CD4-positive, alpha-beta T cell (primary cell): ENCODE results near the gene IGF1R. TPM values are rescaled to one million over a fixed set of nuclear protein-coding genes. Genes with fewer than 3 reads are reported as not detected.

Source experiments
- ATAC-seq: fragments of 200-7000 bp; cut with Tn5 transposase; one replicate; pipeline ENCODE4 v1.10.0; 2022; ENCODE audit warnings: mild to moderate bottlenecking; ENCODE audit not compliant: poor library complexity
- CTCF ChIA-PET: fragments of 350-600 bp; sonication (Branson Sonifier 250); formaldehyde crosslinking; loops from one replicate; lab custom pipeline; 2021; ENCODE audit warnings: antibody characterized with exemption, inconsistent platforms; lab: Charles Lee
- POLR2A ChIA-PET: fragments of 350-600 bp; sonication (Branson Sonifier 250); formaldehyde crosslinking; loops from one replicate; lab custom pipeline; 2021; ENCODE audit warnings: antibody characterized with exemption, inconsistent platforms; lab: Charles Lee
- DNase-seq, 14 experiments: peaks; one replicate each; pipeline ENCODE4 v3.0.0-alpha.2; 2013 to 2020; ENCODE audit warnings: mixed read lengths in 2 of 14
- H3K27ac ChIP-seq, 2 donors: one replicate each; pipeline versions ENCODE4 v1.5.1 to v1.7.0; 2013; ENCODE audit warnings: low read length in 2 of 2, low read depth in 1 of 2, mild to moderate bottlenecking in 1 of 2
- H3K27me3 ChIP-seq, 2 experiments: 1 replicate in 1 of 2; 2 replicates in 1 of 2; pipeline versions ENCODE4 v1.6.1 to v1.7.0; 2013; ENCODE audit warnings: low read length in 2 of 2, control low read depth in 1 of 2, mild to moderate bottlenecking in 1 of 2, moderate library complexity in 1 of 2; ENCODE audit not compliant: insufficient read depth in 2 of 2, control insufficient read depth in 1 of 2
- H3K36me3 ChIP-seq: one replicate; pipeline ENCODE4 v1.6.1; 2013; ENCODE audit warnings: low read length, control low read depth; ENCODE audit not compliant: insufficient read depth
- H3K4me1 ChIP-seq: one replicate; pipeline ENCODE4 v1.6.1; 2013; ENCODE audit warnings: low read length, control low read depth; ENCODE audit not compliant: insufficient read depth
- H3K4me3 ChIP-seq: one replicate; pipeline ENCODE4 v1.5.1; 2013; ENCODE audit warnings: mild to moderate bottlenecking, low read length, moderate library complexity
- H3K9me3 ChIP-seq, 2 experiments: 1 replicate in 1 of 2; 2 replicates in 1 of 2; pipeline versions ENCODE4 v1.6.1 to v1.7.0; 2013; ENCODE audit warnings: low read length in 2 of 2, mild to moderate bottlenecking in 2 of 2, control low read depth in 1 of 2, moderate library complexity in 1 of 2; ENCODE audit not compliant: control insufficient read depth in 1 of 2, insufficient read depth in 1 of 2
- H3K27ac Mint-ChIP-seq: one replicate; pipeline ENCODE4 v1.8.0; 2020; ENCODE audit warnings: mixed read lengths
- H3K27me3 Mint-ChIP-seq: one replicate; pipeline ENCODE4 v1.8.0; 2021; ENCODE audit warnings: mixed read lengths
- H3K36me3 Mint-ChIP-seq: one replicate; pipeline ENCODE4 v1.8.0; 2021; ENCODE audit warnings: low read depth, mixed read lengths
- H3K4me1 Mint-ChIP-seq: one replicate; pipeline ENCODE4 v1.8.0; 2021; ENCODE audit warnings: low read depth, mixed read lengths
- H3K4me3 Mint-ChIP-seq: one replicate; pipeline ENCODE4 v1.8.0; 2020; ENCODE audit warnings: mild to moderate bottlenecking, mixed read lengths
- H3K9me3 Mint-ChIP-seq: one replicate; pipeline ENCODE4 v1.8.0; 2020; ENCODE audit warnings: mixed read lengths
- intact Hi-C, 2 experiments: fragments of 100-400 bp; cut with DNase I in 1 of 2; cut with micrococcal nuclease in 1 of 2; formaldehyde crosslinking; loops; one replicate each; pipeline versions ENCODE4 v1.15.1 to v1.9.0; 2023 to 2025; cut with DNase I, micrococcal nuclease
- total RNA-seq, 174 experiments: library from RNA in 2 of 174; stranded (reverse) in 2 of 174; gene quantifications; one replicate each; pipeline ENCODE4 v1.2.3 and lab custom pipeline; 2021 to 2026
- TF ChIP-seq, protein P1 (sequence below): fragments of 200-600 bp; IDR thresholded peaks from one replicate; pipeline ENCODE4 v1.8.0; 2022; ENCODE audit warnings: antibody characterized with exemption, mild to moderate bottlenecking

IGF1R gene
- total RNA-seq, 2 experiments from 2014 or later, result 39.2 to 40.3 TPM

DNA sequence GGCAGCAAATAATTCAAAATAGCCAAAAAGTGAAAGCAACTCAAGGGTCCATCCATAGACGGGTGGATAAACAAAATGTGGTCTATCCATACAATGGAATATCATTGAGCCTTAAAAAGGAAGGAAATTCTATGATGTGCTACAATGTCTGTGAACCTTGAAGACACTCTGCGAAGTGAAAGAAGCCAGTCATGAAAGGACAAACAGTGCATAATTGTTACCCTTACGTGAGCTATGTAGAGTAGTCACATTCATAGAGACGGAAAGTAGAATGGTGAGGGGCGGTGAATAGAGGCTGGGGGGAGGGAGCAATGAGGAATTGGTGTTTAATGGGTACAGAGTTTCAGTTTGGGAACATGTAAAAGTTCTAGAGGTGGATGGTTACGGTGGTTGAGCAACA, 18.1 kb downstream of the IGF1R start:
- H3K27me3 ChIP-seq, result no peaks in the 10 kb centered on the region
- no peak overlapping the region for H3K27ac ChIP-seq
- ATAC-seq (no peak), DNase-seq (no peak)
- H3K4me3 ChIP-seq, result no peak overlapping the region
- no peaks in the 10 kb centered on the region for H3K9me3 Mint-ChIP-seq
- POLR2A ChIA-PET, result no interaction called here
- CTCF ChIA-PET, result interaction anchor here (1.0 kb wide), 1 partner anchor 148 kb away, joined by 3 read pairs; no protein-coding TSS in a partner anchor
- no peaks in the 10 kb centered on the region for H3K36me3 Mint-ChIP-seq
- intact Hi-C loops, result no loop called here
- no peaks in the 10 kb centered on the region for H3K36me3 ChIP-seq
- H3K4me3 Mint-ChIP-seq, result no peak overlapping the region
- H3K27ac Mint-ChIP-seq, result no peak overlapping the region
- H3K9me3 ChIP-seq, result no peaks in the 10 kb centered on the region
- no peaks in the 10 kb centered on the region for H3K27me3 Mint-ChIP-seq
- H3K4me1 ChIP-seq, result peaks cover 35% of the 10 kb centered on the region
- TF ChIP-seq, protein P1, sequence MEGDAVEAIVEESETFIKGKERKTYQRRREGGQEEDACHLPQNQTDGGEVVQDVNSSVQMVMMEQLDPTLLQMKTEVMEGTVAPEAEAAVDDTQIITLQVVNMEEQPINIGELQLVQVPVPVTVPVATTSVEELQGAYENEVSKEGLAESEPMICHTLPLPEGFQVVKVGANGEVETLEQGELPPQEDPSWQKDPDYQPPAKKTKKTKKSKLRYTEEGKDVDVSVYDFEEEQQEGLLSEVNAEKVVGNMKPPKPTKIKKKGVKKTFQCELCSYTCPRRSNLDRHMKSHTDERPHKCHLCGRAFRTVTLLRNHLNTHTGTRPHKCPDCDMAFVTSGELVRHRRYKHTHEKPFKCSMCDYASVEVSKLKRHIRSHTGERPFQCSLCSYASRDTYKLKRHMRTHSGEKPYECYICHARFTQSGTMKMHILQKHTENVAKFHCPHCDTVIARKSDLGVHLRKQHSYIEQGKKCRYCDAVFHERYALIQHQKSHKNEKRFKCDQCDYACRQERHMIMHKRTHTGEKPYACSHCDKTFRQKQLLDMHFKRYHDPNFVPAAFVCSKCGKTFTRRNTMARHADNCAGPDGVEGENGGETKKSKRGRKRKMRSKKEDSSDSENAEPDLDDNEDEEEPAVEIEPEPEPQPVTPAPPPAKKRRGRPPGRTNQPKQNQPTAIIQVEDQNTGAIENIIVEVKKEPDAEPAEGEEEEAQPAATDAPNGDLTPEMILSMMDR, result no peak
- H3K4me1 Mint-ChIP-seq, result peaks cover 84% of the 10 kb centered on the region

DNA sequence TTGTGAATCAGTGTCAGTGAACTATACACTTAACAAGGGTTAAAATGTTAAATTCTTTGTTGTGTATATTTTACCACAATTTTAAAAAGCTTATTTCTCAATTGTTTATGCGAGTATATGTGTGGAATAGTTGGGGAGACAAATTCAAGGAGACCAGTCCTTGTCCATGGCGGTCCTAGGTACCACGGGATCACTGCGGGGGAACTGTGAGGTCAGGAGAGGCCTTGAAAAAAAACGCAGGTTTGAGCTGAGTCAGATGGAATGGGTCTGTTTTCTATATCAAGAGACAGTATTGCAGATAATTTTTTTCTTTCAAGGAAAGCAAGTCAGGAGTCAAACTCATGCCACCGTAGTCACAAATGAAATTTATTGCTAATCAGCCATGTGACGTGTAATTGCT, 18.5 kb downstream of the IGF1R start:
- Histone ChIP-seq H3K27me3 (no peaks in the 10 kb centered on the region), H3K36me3 (no peaks in the 10 kb centered on the region), H3K4me1 (peaks cover 35% of the 10 kb centered on the region), H3K9me3 (no peaks in the 10 kb centered on the region), H3K4me3 (no peak overlapping the region), H3K27ac (no peak overlapping the region)
- H3K4me3 Mint-ChIP-seq, result no peak overlapping the region
- ATAC-seq (no peak), DNase-seq (no peak)
- H3K27me3 Mint-ChIP-seq, result no peaks in the 10 kb centered on the region
- H3K27ac Mint-ChIP-seq, result no peak overlapping the region
- CTCF ChIA-PET, result interaction anchor here (1.0 kb wide), 1 partner anchor 148 kb away, joined by 3 read pairs; no protein-coding TSS in a partner anchor
- POLR2A ChIA-PET, result no interaction called here
- H3K36me3 Mint-ChIP-seq, result no peaks in the 10 kb centered on the region
- TF ChIP-seq, protein P1, result no peak
- intact Hi-C loops, result no loop called here
- no peaks in the 10 kb centered on the region for H3K9me3 Mint-ChIP-seq
- H3K4me1 Mint-ChIP-seq, result peaks cover 88% of the 10 kb centered on the region

DNA sequence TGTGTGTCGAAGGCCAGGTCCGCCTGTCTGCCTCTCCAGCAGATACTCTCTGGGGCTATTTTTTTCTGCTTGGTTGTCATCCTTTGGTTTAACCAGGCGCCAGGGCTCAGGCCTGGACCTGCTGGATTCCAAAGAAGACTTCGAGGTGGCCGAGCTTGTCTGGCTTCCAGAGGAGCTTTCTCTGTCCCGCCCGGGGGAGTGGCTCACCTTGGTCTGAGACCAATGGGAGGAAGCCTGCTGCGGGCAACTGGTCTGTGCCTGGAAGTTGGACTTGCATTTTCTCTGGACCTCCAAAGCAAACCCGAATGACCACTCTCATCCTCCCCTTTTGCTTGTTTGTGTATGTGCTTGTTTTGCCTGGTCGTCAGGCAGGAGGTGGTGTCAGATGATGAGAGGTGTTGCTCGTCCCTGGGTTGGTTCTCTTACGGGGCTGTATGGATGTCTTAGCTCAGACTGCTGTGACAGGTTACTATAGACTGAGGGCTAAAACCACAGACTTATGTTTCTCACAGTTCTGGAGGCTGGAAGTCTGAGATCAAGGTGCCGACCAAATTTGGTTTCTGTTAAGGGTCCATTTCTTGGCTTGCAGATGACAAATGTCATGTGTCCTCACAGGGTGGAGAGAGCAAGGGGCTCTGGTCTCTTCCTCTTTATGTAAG, 19.3 kb downstream of the IGF1R start:
- intact Hi-C loops, result no loop called here
- no peak for ATAC-seq
- no peak overlapping the region for H3K4me3 ChIP-seq
- no peak overlapping the region for H3K27ac ChIP-seq
- Mint-ChIP-seq H3K27ac (no peak overlapping the region), H3K9me3 (no peaks in the 10 kb centered on the region), H3K4me3 (no peak overlapping the region), H3K36me3 (no peaks in the 10 kb centered on the region), H3K27me3 (no peaks in the 10 kb centered on the region), H3K4me1 (peaks cover 85% of the 10 kb centered on the region)
- no peaks in the 10 kb centered on the region for H3K36me3 ChIP-seq
- peaks cover 35% of the 10 kb centered on the region for H3K4me1 ChIP-seq
- no peaks in the 10 kb centered on the region for H3K9me3 ChIP-seq
- POLR2A ChIA-PET, result no interaction called here
- TF ChIP-seq, protein P1, result no peak
- no peak for DNase-seq
- H3K27me3 ChIP-seq, result no peaks in the 10 kb centered on the region
- CTCF ChIA-PET, result interaction anchor here (1.0 kb wide), 1 partner anchor 149 kb away, joined by 3 read pairs; no protein-coding TSS in a partner anchor
